Ovary (tissue), 9 donors: ENCODE measurements around the gene PARP16. TPM values are rescaled to one million over a fixed set of nuclear protein-coding genes. Genes with fewer than 3 reads are reported as not detected.
"Not testable (repeated sequence)": the region's sequence is repeated elsewhere in the genome, so short reads cannot be mapped to it uniquely, and the experiment has no call there.

Experiments
- DNase-seq, 5 donors: peaks; one replicate each; pipeline ENCODE4 v3.0.0-alpha.2; 2019 to 2020
- H3K27ac ChIP-seq, 2 donors: fragments of 200-600 bp; one replicate each; pipeline versions ENCODE4 v1.5.1 to v1.8.0; 2019 to 2022
- H3K27me3 ChIP-seq: fragments of 200-600 bp; one replicate; pipeline ENCODE4 v1.8.0; 2022
- H3K36me3 ChIP-seq: fragments of 200-600 bp; sonication (generic); one replicate; pipeline ENCODE4 v1.5.1; 2019
- H3K4me1 ChIP-seq: one replicate; pipeline ENCODE4 v1.8.1; 2013; ENCODE audit warnings: mild to moderate bottlenecking, moderate library complexity; ENCODE audit not compliant: insufficient read depth
- H3K4me3 ChIP-seq: fragments of 200-600 bp; sonication (generic); one replicate; pipeline ENCODE4 v1.5.1; 2017
- H3K9me3 ChIP-seq, 2 donors: fragments of 200-600 bp in 1 of 2; sonication (generic) in 1 of 2; one replicate each; pipeline versions ENCODE4 v1.5.1 to v1.8.1; 2013 to 2019; ENCODE audit warnings: mild to moderate bottlenecking in 1 of 2, moderate library complexity in 1 of 2
- CTCF ChIP-seq, 3 donors: fragments of 450-650 bp in 2 of 3; fragments of 200-600 bp in 1 of 3; IDR thresholded peaks; one replicate each; pipeline versions ENCODE4 v1.5.1 to v1.8.0; 2016 to 2022; ENCODE audit warnings: antibody characterized with exemption in 3 of 3, mild to moderate bottlenecking in 1 of 3
- EP300 ChIP-seq: sonication (generic); formaldehyde crosslinking; IDR thresholded peaks from one replicate; pipeline ENCODE4 v1.6.1; 2017; ENCODE audit warnings: antibody characterized with exemption
- POLR2A ChIP-seq: fragments of 450-650 bp; IDR thresholded peaks from one replicate; pipeline ENCODE4 v1.6.1; 2017; ENCODE audit warnings: antibody characterized with exemption, mild to moderate bottlenecking, moderate library complexity
- WGBS, 3 donors: extraction: QIAGEN DNeasy Blood & Tissue Kit in 1 of 3; methylation state at CpG; one replicate each; pipeline versions ENCODE4 v1.1.5 to v1.1.7; 2013 to 2017; 5-methylcytosine and 5-hydroxymethylcytosine counted together
- intact Hi-C, 4 donors: fragments of 100-400 bp; cut with DNase I; formaldehyde crosslinking; loops; one replicate each; pipeline versions ENCODE4 v1.11.0 to v1.15.1; 2022 to 2023
- polyA plus RNA-seq, 2 donors: library from polyadenylated mRNA; stranded (reverse); fragments of 200-250 nt in 1 of 2; fragments of 350-450 nt in 1 of 2; fragmentation: Illumina TruSeq in 1 of 2; extraction: RNeasy Lipid Tissue Mini Kit (QIAGEN cat#74804) in 1 of 2; gene quantifications; one replicate each; pipeline ENCODE4 v1.2.3, GENCODE V29; 2013 to 2014
- total RNA-seq, 7 donors: library from RNA; depleted of rRNA in 2 of 7; stranded (reverse); fragments of >200 nt in 2 of 7; fragmentation: NEBNext Ultra II Directional in 3 of 7; extraction: Animal tissue kit (Norgen Biotek cat#: 25700) in 3 of 7; gene quantifications; one replicate each; pipeline versions ENCODE4 v1.1.0 to v1.2.4, GENCODE V29; 2016 to 2023
- donor health status: DM: no; HTN: no; CAD: no; lungs with moderate emphysema.
- donor health status: DM: no; HTN: no; CAD: no.
- donor health status: Bipolar disorder and iron deficiency.
- donor health status: DM: yes; HTN: yes; CAD: no.
- donor health status: DM: no; HTN: no; CAD: no.
- donor health status: DM: yes; HTN: yes; CAD: no.

PARP16 gene
- total and polyA plus RNA-seq, 9 donors = 8.8 to 20.2 (median 13.4) TPM

DNA sequence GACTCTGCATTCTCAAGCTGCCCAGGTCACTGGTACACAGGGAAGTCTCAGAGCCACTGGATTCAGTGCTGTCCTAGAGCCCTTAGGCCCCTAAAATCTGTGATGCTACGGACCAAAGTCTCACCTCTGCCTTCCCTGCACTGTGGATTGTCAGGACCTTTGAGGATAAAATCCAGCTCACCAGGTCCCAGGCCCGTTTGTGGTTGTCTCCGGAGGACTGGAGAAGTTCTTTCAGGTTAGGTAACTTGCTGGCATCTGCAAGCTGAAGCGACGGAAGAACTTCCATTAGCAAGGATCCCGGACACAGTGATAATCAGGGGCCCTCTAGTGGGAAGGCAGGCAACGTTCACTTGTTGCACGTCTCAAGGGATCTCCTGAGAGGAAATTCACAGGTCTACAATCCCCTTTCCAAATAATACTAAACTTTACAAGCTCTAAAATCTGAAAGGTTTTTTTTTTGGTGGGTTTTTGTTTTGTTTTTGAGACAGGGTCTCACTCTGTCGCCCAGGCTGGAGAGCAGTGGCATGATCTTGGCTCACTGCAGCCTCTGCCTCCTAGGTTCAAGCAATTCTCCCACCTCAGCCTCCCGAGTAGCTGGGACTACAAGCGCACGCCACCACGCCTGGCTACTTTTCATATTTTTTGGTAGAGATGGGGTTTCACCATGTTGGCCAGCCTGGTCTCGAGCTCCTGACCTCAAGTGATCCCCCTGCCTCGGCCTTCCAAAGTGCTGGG is 15.7 kb downstream of the PARP16 start:
- H3K27ac ChIP-seq, H3K4me1 ChIP-seq, H3K36me3 ChIP-seq, H3K27me3 ChIP-seq, H3K4me3 ChIP-seq, H3K9me3 ChIP-seq: not testable (repeated sequence)
- intact Hi-C loops = loop anchor here (2.0 to 10.0 kb wide), 4 partner anchors 32 to 216 kb away; partner anchors contain the start of gene CLPX (in 1 of the 4)
- peak; percentile 61 to 87 (median 84) for TF ChIP-seq CTCF (IDR thresholded peaks at IDR 0.05)
- DNase-seq = peak; percentile 72 to 85 (median 78)
- 46 to 48% (median 47%) methylated on average over 15 of the region's 15 CpGs for WGBS, 3 donors

DNA sequence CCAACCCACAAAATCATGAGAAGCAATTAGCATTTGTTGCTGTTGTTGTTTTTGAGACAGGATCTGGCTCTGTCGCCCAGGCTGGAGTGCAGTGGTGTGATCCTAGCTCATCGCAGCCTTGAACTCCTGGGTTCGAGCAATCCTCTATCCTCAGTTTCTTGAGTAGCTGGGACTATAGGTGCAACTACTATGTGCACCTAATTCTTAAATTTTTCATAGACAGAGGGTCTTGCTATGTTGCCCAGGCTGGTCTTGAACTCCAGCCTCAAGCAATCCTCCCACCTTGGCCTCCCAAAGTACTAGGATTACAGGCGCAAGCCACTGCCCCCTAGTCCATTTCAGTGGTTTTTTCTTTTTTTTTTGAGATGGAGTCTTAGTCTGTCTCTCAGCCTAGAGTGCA is 18.3 kb downstream of the PARP16 start:
- intact Hi-C loops = no loop called here
- TF ChIP-seq EP300 (no peak), POLR2A (no peak)
- Histone ChIP-seq H3K27me3 (no peaks in the 10 kb centered on the region), H3K27ac (no peak overlapping the region), H3K4me3 (no peak overlapping the region), H3K9me3 (no peaks in the 10 kb centered on the region), H3K36me3 (no peaks in the 10 kb centered on the region), H3K4me1 (no peaks in the 10 kb centered on the region)
- 96 to 98% (median 98%) methylated on average over 4 of the region's 4 CpGs for WGBS, 3 donors
- no peak for DNase-seq

DNA sequence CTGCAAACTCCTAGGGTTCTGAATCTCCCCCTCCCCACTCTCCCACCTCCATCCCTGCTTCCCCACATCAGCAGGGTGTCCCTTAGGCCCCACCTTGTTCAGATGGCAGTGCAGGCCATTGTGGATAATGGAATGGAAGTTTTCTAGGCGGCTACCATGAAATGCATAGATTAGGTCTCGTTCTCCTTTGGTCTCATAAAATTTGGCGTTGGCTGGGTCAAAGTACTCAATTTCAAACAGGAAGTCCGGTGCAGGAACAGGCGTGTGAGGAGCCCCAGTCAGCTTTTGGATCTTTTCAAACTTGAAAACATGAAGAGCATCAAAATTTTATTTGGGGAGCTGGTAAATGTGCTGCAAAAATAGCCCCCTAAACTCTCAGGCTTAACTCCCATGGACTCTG is 20.2 kb downstream of the PARP16 start:
- Histone ChIP-seq H3K9me3 (no peaks in the 10 kb centered on the region), H3K27ac (no peak overlapping the region), H3K27me3 (no peaks in the 10 kb centered on the region), H3K36me3 (no peaks in the 10 kb centered on the region), H3K4me1 (no peaks in the 10 kb centered on the region), H3K4me3 (no peak overlapping the region)
- TF ChIP-seq POLR2A (no peak), CTCF (IDR thresholded peaks at IDR 0.05) (no peak), EP300 (no peak)
- 90 to 93% (median 90%) methylated on average over 5 of the region's 5 CpGs for WGBS, 3 donors
- DNase-seq = no peak
- intact Hi-C loops = no loop called here

DNA sequence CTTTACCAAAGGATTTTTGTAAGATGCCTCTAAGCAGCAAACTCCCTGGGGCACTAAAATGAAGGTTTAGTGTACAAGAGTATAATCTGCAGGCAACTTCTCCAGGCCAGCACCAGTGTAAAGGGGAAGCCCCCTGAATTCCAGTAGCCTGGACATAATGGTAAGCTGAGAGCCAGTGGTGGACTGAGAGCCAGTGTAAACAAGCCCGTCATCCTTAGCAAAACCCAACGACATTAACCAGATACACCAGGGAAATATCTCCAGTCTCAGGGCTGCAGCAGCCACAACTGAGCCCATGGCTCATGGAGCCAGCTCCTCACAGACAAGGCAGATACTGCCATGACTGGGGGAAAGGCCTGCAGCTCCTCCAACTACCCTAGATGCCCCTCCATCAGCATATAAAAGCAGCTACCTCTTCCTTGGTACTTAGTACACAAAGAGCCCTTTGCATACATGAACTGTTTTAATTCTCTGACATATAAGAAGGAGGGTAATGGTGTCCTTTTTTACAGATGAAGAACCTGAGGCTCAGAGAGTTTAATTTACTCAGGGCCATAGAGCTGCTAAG is 21.7 kb downstream of the PARP16 start:
- Histone ChIP-seq H3K4me1 (peaks cover 5% of the 10 kb centered on the region), H3K9me3 (no peaks in the 10 kb centered on the region), H3K27me3 (no peaks in the 10 kb centered on the region), H3K4me3 (no peak overlapping the region), H3K27ac (no peak overlapping the region), H3K36me3 (no peaks in the 10 kb centered on the region)
- TF ChIP-seq EP300 (no peak), POLR2A (no peak), CTCF (IDR thresholded peaks at IDR 0.05) (no peak)
- no peak for DNase-seq
- 34 to 60% (median 50%) methylated on average over 2 of the region's 2 CpGs for WGBS, 3 donors
- intact Hi-C loops = no loop called here

GRCh38 chr15:65263313-65263712 is 23.4 kb downstream of the PARP16 start:
- intact Hi-C loops = no loop called here
- Histone ChIP-seq H3K27ac (no peak overlapping the region), H3K9me3 (no peaks in the 10 kb centered on the region), H3K4me1 (peaks cover 12% of the 10 kb centered on the region), H3K4me3 (no peak overlapping the region), H3K27me3 (no peaks in the 10 kb centered on the region), H3K36me3 (no peaks in the 10 kb centered on the region)
- 63 to 73% (median 71%) methylated on average over 4 of the region's 4 CpGs for WGBS, 3 donors
- TF ChIP-seq POLR2A (no peak), EP300 (no peak), CTCF (IDR thresholded peaks at IDR 0.05) (no peak)
- DNase-seq = no peak
